HG02938 (cell line): ENCODE data around the gene TMPRSS7.

Experiments used
- ATAC-seq: cut with Tn5 transposase; IDR thresholded peaks from one replicate; pipeline ENCODE4 v1.9.1; 2021; ENCODE audit warnings: mild to moderate bottlenecking, moderate library complexity; ENCODE audit not compliant: unreplicated experiment

TMPRSS7 gene

DNA sequence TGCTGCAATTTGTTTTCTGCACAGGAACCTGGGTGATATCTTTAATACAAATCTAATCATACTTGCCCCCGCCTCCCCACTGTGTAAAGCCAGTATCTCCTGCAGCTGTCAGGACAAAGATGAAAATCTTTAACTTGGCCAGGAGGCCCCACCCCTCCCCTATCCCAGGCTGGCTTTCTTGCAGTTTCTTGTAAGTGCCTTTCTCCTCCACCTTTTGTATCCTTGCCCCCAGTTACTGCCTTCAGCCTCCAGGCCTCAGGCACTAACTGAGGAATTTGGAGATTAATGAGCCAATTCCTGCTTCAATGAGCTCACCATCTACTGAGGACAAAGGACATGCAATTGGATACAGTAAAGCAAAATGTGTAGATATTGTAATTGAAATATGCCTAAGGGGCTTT is 92.0 kb downstream of the TMPRSS7 start:
- no peak for ATAC-seq

DNA sequence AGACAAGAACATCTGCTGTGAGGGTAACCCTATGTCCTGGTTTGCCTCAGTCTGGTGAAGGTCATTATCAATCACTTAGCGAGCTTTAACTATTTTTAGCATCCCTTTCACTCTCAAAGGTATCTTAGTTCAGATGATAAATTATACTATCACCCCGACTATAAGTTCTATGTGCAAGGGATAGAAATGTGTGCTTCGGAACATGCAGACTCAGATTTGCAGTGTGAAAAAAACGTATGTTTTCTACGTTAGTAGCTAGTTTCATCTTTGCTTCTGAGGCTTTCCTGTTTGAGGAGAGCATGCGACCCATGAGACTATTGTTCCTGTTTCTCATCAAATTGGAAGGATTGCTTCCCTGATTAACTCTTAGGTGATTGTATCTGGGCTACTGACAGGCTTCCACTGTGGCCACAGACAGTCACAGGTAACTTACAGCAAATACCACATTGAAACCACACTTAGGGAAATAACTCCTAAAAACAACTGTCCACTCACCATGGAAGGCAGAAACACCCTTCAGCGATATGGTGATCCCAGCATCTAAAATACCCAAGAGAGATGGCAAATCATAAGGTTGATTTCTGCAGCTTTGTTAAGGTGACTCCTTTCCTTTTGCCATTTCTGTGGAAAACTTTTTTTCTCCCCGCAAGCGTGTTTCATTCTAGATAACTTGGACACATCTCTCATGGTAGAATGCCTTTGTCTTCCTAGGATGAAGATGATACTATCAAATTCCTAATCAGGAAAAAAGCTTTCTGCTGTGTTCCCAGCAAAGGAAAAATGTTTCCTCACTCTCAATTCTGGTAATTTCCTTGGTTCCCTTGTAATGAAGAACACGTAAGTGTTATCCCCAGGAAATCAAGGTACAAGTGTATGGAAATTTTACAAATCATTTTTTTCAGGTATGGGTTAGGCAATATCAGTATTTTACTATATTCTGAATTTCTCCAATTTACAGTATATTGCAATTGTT is 93.3 kb downstream of the TMPRSS7 start:
- ATAC-seq: no peak

DNA sequence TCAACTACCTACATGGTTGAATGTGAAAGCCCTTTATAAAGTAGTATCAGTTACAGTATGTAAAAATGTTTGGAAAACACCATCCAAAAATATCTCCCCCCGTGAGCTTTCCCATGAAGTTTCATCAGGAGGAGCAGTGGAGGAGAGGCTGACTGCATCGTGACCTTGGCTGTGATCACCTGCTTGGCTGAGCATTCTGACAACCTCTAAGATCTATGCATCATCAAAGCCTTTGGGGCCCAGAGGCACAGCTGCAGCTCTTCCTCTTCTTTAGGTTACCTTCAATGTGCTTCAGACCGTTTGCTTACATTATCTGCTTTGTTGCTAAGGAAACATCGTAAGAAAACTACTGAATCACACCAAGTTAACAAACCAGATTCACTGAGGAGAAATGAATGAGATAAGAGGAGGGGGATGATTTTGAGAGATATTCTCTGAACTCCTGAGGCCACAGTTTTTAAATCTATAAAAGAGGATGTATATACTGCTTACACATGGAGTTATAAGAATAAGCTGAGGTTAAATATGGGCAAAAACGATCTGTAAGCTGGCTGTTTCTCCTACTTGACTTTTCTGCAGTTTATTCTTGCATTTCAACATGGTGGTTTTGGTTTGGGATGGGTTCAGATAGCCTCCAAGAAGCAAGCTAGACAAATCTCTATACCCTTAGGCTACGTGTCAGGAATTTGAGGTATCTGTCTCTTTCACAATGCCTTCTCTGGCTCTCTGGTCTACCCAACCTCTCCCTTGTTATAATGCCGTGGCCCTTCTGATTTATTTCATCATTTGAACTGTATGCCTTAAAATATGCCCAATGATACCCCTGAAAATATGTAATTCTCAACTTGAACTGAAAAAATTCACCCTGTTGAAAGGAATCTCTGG is 94.5 kb downstream of the TMPRSS7 start:
- peak; percentile 65 for ATAC-seq

DNA sequence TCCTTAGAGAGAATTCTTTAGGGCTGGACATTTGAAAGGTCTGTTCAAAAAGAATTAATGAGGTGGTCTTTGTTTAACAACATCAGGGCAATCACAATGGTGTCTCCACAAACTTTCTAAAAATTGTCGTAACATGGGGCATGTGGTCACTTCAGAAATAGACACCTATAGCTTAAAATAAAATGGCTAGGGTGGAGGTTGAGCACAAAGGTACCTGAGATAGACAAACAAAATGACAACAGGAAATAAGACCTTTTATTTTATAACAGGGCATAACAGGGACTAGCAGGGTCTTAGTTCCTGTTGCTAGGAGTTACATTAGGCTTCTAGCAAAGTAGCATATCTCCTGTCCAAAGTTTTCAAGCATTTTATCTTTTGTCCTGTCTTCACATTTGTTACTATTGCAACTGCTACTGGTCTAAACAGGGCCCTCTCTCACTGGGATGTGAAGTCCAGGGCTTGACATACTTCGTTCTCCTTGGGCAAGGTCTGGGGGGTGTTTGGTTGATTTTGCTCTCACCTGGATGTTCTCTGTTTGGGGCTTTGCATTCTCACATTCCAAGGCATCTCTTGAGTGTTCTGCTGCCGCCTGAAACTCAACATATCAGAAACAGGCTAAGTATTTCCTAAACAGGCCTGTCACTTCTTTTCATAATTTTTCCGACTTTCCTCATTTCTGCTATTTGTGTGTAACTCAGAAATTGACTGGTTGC is 95.5 kb downstream of the TMPRSS7 start:
- no peak for ATAC-seq

DNA sequence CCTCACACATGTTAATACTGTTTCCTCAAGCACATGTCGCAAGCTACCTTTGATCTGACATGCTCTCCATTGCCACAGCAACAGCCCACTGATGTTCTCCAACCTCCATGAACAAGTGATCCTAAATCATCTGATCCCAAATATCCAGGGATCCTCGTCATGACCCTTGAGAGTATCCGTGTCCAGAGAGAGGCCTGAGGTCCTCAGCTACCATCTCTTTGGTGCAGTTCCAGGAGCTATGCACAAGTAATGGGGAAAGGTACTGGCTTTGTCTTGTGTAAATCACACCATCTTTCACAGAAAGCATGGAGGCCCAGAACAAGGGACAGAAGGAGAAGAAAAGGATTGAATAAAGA is 96.1 kb downstream of the TMPRSS7 start:
- no peak for ATAC-seq
